ENCODE measurements around the gene RGL1.

Gene RGL1

DNA sequence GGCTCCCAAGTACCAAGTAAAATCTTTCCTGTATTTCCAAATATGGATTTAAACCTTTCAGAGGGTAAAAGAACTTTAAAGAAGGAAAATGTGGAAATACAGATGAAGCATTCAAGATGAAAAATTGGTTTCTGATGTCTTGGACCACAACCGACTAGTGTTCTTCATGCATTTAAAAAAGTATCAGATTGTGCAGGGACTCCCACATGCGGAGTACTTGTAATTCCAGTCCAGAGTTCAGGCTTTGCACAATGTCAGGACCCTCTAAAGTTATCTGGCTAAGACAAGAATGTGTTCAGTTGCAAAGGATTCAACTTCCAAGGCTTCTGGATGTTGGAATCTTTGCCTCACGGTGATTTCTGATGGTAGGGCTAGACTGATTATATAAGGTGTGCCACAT is 66.7 kb downstream of the RGL1 start:
- CTCF ChIA-PET = no interaction called here
- Histone ChIP-seq H3K9me3 (ENCODE audit: control extremely low read depth in 1 of 5, control insufficient read depth in 4 of 5, insufficient read depth in 2 of 5, low read depth in 1 of 5, low read length in 4 of 5) (no peaks in the 10 kb centered on the region), H3K27me3 (replicated peaks in 2 of 5; ENCODE audit: control insufficient read depth in 4 of 5, insufficient read depth in 5 of 5, low read length in 4 of 5) (no peaks in the 10 kb centered on the region), H3K4me3 (ENCODE audit: control insufficient read depth in 1 of 7, extremely low read depth in 1 of 7, insufficient read depth in 4 of 7, low read depth in 2 of 7, low read length in 6 of 7) (no peak overlapping the region), H3K4me1 (ENCODE audit: control extremely low read depth in 1 of 4, control insufficient read depth in 4 of 4, insufficient read depth in 4 of 4, low read length in 3 of 4) (peaks cover 0 to 20% (median 6%) of the 10 kb centered on the region in 4 experiments), H3K27ac (ENCODE audit: insufficient read depth in 1 of 2, low read depth in 1 of 2, low read length in 2 of 2, poor library complexity in 1 of 2, severe bottlenecking in 2 of 2) (no peak overlapping the region), H3K36me3 (ENCODE audit: control insufficient read depth in 4 of 4, insufficient read depth in 4 of 4, low read length in 3 of 4) (no peaks in the 10 kb centered on the region)
- 100% methylated on average over 2 of the region's 3 CpGs for WGBS (ENCODE audit: insufficient coverage)
- POLR2A ChIA-PET = no interaction called here
- no peak for DNase-seq

DNA sequence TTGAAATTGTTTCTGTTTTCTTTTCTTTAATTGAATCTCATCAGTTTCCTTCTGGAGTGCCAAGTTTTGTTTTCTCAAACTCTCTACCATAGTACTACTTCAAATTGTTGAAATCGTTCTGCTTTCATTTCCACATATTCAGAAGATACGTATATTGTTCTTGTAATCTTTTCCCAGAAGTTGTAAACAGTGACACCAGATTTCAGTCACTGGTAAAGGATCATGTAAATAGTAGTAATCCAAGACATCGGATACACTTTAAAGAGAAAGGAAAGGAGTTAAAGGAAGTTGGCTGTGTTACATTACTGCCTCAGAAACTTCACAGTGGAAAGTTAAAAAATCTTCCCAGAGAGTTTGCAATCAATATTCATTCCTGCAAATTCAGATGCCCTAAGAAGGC is 67.5 kb downstream of the RGL1 start:
- no peak for DNase-seq
- Histone ChIP-seq H3K36me3 (ENCODE audit: control insufficient read depth in 4 of 4, insufficient read depth in 4 of 4, low read length in 3 of 4) (no peaks in the 10 kb centered on the region), H3K27ac (ENCODE audit: insufficient read depth in 1 of 2, low read depth in 1 of 2, low read length in 2 of 2, poor library complexity in 1 of 2, severe bottlenecking in 2 of 2) (no peak overlapping the region), H3K4me3 (ENCODE audit: control insufficient read depth in 1 of 7, extremely low read depth in 1 of 7, insufficient read depth in 4 of 7, low read depth in 2 of 7, low read length in 6 of 7) (no peak overlapping the region), H3K9me3 (ENCODE audit: control extremely low read depth in 1 of 5, control insufficient read depth in 4 of 5, insufficient read depth in 2 of 5, low read depth in 1 of 5, low read length in 4 of 5) (no peaks in the 10 kb centered on the region), H3K27me3 (replicated peaks in 2 of 5; ENCODE audit: control insufficient read depth in 4 of 5, insufficient read depth in 5 of 5, low read length in 4 of 5) (no peaks in the 10 kb centered on the region), H3K4me1 (ENCODE audit: control extremely low read depth in 1 of 4, control insufficient read depth in 4 of 4, insufficient read depth in 4 of 4, low read length in 3 of 4) (peaks cover 0 to 20% (median 6%) of the 10 kb centered on the region in 4 experiments)
- ChIA-PET CTCF (no interaction called here), POLR2A (no interaction called here)
- WGBS (ENCODE audit: insufficient coverage) = no CpG with 5 or more reads among the region's 3 CpGs

DNA sequence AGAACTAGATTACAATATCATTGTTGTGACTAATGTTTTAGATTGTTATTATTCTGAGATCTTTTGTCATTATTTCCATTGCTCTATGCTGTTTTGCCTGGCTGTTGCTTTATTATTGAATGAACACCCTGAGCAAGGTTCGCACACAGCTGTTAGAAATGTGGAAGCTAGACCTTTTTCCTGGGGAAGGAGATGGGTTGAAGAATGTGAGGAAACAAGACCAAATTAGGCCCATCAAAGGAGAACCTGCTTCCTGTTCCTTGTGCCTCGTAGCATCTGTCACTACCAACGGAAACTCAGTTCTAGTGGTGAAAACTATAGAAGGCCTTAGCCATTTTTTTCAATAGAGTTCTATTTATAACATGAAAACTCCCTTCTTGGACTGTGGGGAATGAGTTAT is 68.7 kb downstream of the RGL1 start:
- CTCF ChIA-PET = interaction anchor here (1.1 kb wide), 1 partner anchor 43 kb away, joined by 5 read pairs; no protein-coding TSS in a partner anchor
- WGBS (ENCODE audit: insufficient coverage) = 8% methylated on average over 2 of the region's 3 CpGs
- peak in 2 of 3 donors; percentile 79 to 87 for DNase-seq
- H3K27me3 ChIP-seq (replicated peaks in 2 of 5; ENCODE audit: control insufficient read depth in 4 of 5, insufficient read depth in 5 of 5, low read length in 4 of 5) = no peaks in the 10 kb centered on the region
- H3K4me1 ChIP-seq (ENCODE audit: control extremely low read depth in 1 of 4, control insufficient read depth in 4 of 4, insufficient read depth in 4 of 4, low read length in 3 of 4) = peaks cover 0 to 20% (median 6%) of the 10 kb centered on the region in 4 experiments
- H3K4me3 ChIP-seq (ENCODE audit: control insufficient read depth in 1 of 7, extremely low read depth in 1 of 7, insufficient read depth in 4 of 7, low read depth in 2 of 7, low read length in 6 of 7) = no peak overlapping the region
- no peaks in the 10 kb centered on the region for H3K36me3 ChIP-seq (ENCODE audit: control insufficient read depth in 4 of 4, insufficient read depth in 4 of 4, low read length in 3 of 4)
- POLR2A ChIA-PET = no interaction called here
- no peak overlapping the region for H3K27ac ChIP-seq (ENCODE audit: insufficient read depth in 1 of 2, low read depth in 1 of 2, low read length in 2 of 2, poor library complexity in 1 of 2, severe bottlenecking in 2 of 2)
- no peaks in the 10 kb centered on the region for H3K9me3 ChIP-seq (ENCODE audit: control extremely low read depth in 1 of 5, control insufficient read depth in 4 of 5, insufficient read depth in 2 of 5, low read depth in 1 of 5, low read length in 4 of 5)

DNA sequence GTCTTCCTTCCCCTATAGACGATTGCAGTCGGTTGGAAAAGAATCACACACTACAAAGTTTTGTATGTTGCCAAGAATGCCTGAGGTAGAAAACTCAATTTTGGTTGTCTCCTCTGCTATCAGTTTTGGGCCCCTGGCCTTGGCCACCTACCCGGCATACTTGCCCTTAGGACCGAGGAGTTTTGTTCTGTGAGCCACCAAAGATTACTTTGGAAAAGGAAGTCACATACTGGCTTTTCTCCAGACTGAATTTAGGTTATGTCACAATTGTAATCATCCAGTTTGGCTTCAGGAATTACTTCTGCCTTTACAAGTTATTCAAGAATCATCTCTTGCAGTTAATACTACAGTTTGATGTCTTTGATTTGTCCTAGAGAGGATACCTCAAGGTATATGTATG is 71.4 kb downstream of the RGL1 start:
- Histone ChIP-seq H3K4me3 (ENCODE audit: control insufficient read depth in 1 of 7, extremely low read depth in 1 of 7, insufficient read depth in 4 of 7, low read depth in 2 of 7, low read length in 6 of 7) (no peak overlapping the region), H3K27me3 (replicated peaks in 2 of 5; ENCODE audit: control insufficient read depth in 4 of 5, insufficient read depth in 5 of 5, low read length in 4 of 5) (peaks cover 0 to 9% (median 0%) of the 10 kb centered on the region in 5 experiments), H3K27ac (ENCODE audit: insufficient read depth in 1 of 2, low read depth in 1 of 2, low read length in 2 of 2, poor library complexity in 1 of 2, severe bottlenecking in 2 of 2) (no peak overlapping the region), H3K9me3 (ENCODE audit: control extremely low read depth in 1 of 5, control insufficient read depth in 4 of 5, insufficient read depth in 2 of 5, low read depth in 1 of 5, low read length in 4 of 5) (no peaks in the 10 kb centered on the region), H3K36me3 (ENCODE audit: control insufficient read depth in 4 of 4, insufficient read depth in 4 of 4, low read length in 3 of 4) (no peaks in the 10 kb centered on the region), H3K4me1 (ENCODE audit: control extremely low read depth in 1 of 4, control insufficient read depth in 4 of 4, insufficient read depth in 4 of 4, low read length in 3 of 4) (peaks cover 0 to 23% (median 6%) of the 10 kb centered on the region in 4 experiments)
- ChIA-PET POLR2A (no interaction called here), CTCF (interaction anchor here (1.1 kb wide), 1 partner anchor 14 kb away, joined by 3 read pairs; no protein-coding TSS in a partner anchor)
- no peak for DNase-seq
- WGBS (ENCODE audit: insufficient coverage) = 97% methylated on average over 4 of the region's 4 CpGs

DNA sequence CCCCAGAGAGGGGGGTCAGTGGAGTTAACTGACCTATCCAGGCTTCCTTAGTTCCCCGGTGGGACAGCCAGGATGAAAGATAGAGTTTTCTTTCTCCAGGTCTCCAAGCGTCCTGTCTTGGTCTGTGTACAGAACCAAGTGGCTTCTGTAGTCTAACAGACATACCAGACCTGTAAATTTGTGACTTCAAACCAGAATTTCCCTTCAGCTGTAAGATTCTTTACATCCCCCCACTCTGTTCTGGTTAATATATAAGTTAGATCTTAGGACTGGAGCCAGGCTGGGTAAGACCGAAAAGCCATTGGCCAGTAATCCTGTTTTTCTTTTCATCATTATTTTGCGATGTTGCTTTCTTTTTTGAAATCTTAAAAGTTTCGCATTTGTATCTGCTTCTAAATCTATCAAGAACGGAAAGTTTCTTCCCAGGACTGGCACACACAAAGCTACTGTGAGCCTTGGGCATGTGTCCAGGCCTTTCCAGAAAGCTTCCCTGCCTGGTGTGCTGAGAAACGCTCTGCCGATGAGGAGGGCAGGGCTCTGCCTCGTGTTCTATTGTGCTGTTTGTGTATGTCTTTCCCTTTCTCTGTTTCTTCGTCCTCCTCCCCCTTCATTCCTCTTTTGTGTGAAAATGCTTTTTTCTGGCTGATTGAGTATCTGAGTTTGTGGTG is 72.3 kb downstream of the RGL1 start:
- Histone ChIP-seq H3K27me3 (replicated peaks in 2 of 5; ENCODE audit: control insufficient read depth in 4 of 5, insufficient read depth in 5 of 5, low read length in 4 of 5) (peaks cover 0 to 13% (median 2%) of the 10 kb centered on the region in 5 experiments), H3K36me3 (ENCODE audit: control insufficient read depth in 4 of 4, insufficient read depth in 4 of 4, low read length in 3 of 4) (no peaks in the 10 kb centered on the region), H3K9me3 (ENCODE audit: control extremely low read depth in 1 of 5, control insufficient read depth in 4 of 5, insufficient read depth in 2 of 5, low read depth in 1 of 5, low read length in 4 of 5) (no peaks in the 10 kb centered on the region), H3K4me3 (ENCODE audit: control insufficient read depth in 1 of 7, extremely low read depth in 1 of 7, insufficient read depth in 4 of 7, low read depth in 2 of 7, low read length in 6 of 7) (no peak overlapping the region), H3K4me1 (ENCODE audit: control extremely low read depth in 1 of 4, control insufficient read depth in 4 of 4, insufficient read depth in 4 of 4, low read length in 3 of 4) (peaks cover 2 to 28% (median 6%) of the 10 kb centered on the region in 4 experiments), H3K27ac (ENCODE audit: insufficient read depth in 1 of 2, low read depth in 1 of 2, low read length in 2 of 2, poor library complexity in 1 of 2, severe bottlenecking in 2 of 2) (no peak overlapping the region)
- WGBS (ENCODE audit: insufficient coverage) = 100% methylated on average over 5 of the region's 10 CpGs
- no peak for DNase-seq
- ChIA-PET CTCF (no interaction called here), POLR2A (no interaction called here)

DNA sequence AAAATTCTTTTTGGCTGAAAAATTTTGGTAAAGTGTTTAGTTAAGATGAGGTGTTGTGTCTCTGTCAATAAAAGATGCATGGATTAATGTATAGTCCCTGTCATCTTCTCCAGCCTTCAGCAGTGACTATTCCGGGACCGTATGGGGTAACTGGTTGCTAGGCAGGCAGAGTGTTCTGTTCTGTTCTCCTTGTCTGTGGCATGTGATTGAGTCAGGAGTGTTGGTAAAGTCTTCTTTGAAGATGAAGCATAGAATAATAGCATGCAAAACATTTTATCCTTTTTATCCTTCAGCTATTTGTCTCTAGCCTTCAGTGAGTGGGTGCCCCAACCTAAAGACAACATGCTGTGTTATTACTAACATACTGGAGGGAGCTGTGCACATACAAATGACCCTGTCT is 74.6 kb downstream of the RGL1 start:
- ChIA-PET CTCF (no interaction called here), POLR2A (no interaction called here)
- Histone ChIP-seq H3K36me3 (ENCODE audit: control insufficient read depth in 4 of 4, insufficient read depth in 4 of 4, low read length in 3 of 4) (no peaks in the 10 kb centered on the region), H3K27ac (ENCODE audit: insufficient read depth in 1 of 2, low read depth in 1 of 2, low read length in 2 of 2, poor library complexity in 1 of 2, severe bottlenecking in 2 of 2) (no peak overlapping the region), H3K9me3 (ENCODE audit: control extremely low read depth in 1 of 5, control insufficient read depth in 4 of 5, insufficient read depth in 2 of 5, low read depth in 1 of 5, low read length in 4 of 5) (no peaks in the 10 kb centered on the region), H3K4me1 (ENCODE audit: control extremely low read depth in 1 of 4, control insufficient read depth in 4 of 4, insufficient read depth in 4 of 4, low read length in 3 of 4) (peaks cover 0 to 29% (median under 1%) of the 10 kb centered on the region in 4 experiments), H3K4me3 (ENCODE audit: control insufficient read depth in 1 of 7, extremely low read depth in 1 of 7, insufficient read depth in 4 of 7, low read depth in 2 of 7, low read length in 6 of 7) (no peak overlapping the region), H3K27me3 (replicated peaks in 2 of 5; ENCODE audit: control insufficient read depth in 4 of 5, insufficient read depth in 5 of 5, low read length in 4 of 5) (peaks cover 0 to 13% (median 3%) of the 10 kb centered on the region in 5 experiments)
- no peak for DNase-seq
- WGBS (ENCODE audit: insufficient coverage) = no CpG with 5 or more reads among the region's 2 CpGs

DNA sequence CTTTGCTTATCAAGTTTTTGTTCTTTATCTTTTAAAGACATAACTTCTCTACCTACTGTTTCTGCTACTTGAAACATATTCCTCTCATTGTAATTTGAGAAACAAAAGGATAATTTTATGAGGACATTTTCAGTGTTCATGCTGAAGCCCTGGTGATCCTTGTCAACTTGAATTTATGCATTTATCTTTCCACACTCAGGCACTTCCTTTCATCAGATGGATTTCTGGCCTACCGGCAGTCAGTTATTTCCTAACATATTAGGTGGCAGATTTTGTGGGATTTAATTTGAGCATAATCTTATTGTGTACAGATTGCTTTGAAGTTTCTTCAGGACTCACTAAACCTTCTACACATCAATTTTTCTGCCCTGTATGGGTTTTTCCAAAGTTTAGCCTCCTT is 75.0 kb downstream of the RGL1 start:
- Histone ChIP-seq H3K36me3 (ENCODE audit: control insufficient read depth in 4 of 4, insufficient read depth in 4 of 4, low read length in 3 of 4) (no peaks in the 10 kb centered on the region), H3K4me3 (ENCODE audit: control insufficient read depth in 1 of 7, extremely low read depth in 1 of 7, insufficient read depth in 4 of 7, low read depth in 2 of 7, low read length in 6 of 7) (no peak overlapping the region), H3K4me1 (ENCODE audit: control extremely low read depth in 1 of 4, control insufficient read depth in 4 of 4, insufficient read depth in 4 of 4, low read length in 3 of 4) (peaks cover 0 to 31% (median under 1%) of the 10 kb centered on the region in 4 experiments), H3K9me3 (ENCODE audit: control extremely low read depth in 1 of 5, control insufficient read depth in 4 of 5, insufficient read depth in 2 of 5, low read depth in 1 of 5, low read length in 4 of 5) (no peaks in the 10 kb centered on the region), H3K27ac (ENCODE audit: insufficient read depth in 1 of 2, low read depth in 1 of 2, low read length in 2 of 2, poor library complexity in 1 of 2, severe bottlenecking in 2 of 2) (no peak overlapping the region), H3K27me3 (replicated peaks in 2 of 5; ENCODE audit: control insufficient read depth in 4 of 5, insufficient read depth in 5 of 5, low read length in 4 of 5) (peaks cover 0 to 13% (median 3%) of the 10 kb centered on the region in 5 experiments)
- DNase-seq = no peak
- no CpG with 5 or more reads among the region's 1 CpG for WGBS (ENCODE audit: insufficient coverage)
- ChIA-PET POLR2A (no interaction called here), CTCF (no interaction called here)

Measured in common myeloid progenitor, CD34-positive (primary cell).